Esophagus squamous epithelium (tissue), 4 donors: ENCODE measurements around the gene SMIM32.

Experiments
- POLR2A ChIP-seq, 4 donors: fragments of 450-650 bp; IDR thresholded peaks; one replicate each; pipeline ENCODE4 v1.6.1; 2017; ENCODE audit warnings: antibody characterized with exemption in 4 of 4, mild to moderate bottlenecking in 4 of 4, moderate library complexity in 3 of 4
- TF ChIP-seq, protein P1 (sequence below), 6 experiments: fragments of 450-650 bp in 4 of 6; fragments of 200-600 bp in 2 of 6; sonication (generic) in 2 of 6; IDR thresholded peaks; one replicate each; pipeline ENCODE4 v1.5.1; 2016 to 2019; ENCODE audit warnings: antibody characterized with exemption in 6 of 6, mild to moderate bottlenecking in 4 of 6, moderate library complexity in 4 of 6

DNA sequence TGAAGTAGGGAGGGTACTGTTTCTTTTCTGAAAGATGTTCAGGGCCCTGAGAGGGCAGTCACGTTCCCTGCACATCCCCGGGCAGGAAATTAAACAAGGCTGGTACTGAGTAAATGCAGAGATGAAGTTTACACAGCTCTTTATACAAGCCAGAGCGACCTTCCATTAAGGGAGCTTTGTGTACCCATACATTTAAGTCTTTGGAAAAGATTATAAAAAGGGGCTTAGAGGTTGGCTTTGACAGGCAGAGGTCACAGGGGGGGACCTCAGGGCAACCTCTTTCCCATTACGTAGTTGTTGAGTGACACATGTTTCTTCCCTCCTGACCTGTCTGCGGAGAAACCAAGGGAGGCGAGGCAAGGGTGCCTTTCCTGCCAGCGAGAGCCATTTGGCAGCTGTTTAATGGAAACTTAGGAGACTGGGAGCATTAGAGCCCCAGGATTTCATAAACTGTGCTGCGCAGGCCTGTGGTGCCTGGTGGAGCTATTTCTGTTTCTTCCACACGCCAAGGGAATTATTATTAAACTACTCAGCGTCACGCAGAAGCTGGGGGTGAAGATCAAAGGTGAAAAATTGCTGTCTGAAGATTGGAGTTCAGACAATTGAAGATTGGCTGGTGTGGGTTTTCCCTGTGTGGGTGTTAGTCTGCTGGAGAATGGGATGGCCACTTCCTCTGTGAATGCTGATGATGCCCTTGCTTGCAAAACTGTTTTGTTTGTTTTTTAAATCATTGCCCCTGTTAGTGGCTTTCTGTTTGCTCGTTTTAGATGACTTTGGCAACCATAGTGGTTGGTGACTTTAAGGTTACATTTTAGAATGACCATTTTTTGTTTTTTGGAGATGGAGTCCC is 3.2 kb upstream of the SMIM32 start:
- TF ChIP-seq, protein P1, sequence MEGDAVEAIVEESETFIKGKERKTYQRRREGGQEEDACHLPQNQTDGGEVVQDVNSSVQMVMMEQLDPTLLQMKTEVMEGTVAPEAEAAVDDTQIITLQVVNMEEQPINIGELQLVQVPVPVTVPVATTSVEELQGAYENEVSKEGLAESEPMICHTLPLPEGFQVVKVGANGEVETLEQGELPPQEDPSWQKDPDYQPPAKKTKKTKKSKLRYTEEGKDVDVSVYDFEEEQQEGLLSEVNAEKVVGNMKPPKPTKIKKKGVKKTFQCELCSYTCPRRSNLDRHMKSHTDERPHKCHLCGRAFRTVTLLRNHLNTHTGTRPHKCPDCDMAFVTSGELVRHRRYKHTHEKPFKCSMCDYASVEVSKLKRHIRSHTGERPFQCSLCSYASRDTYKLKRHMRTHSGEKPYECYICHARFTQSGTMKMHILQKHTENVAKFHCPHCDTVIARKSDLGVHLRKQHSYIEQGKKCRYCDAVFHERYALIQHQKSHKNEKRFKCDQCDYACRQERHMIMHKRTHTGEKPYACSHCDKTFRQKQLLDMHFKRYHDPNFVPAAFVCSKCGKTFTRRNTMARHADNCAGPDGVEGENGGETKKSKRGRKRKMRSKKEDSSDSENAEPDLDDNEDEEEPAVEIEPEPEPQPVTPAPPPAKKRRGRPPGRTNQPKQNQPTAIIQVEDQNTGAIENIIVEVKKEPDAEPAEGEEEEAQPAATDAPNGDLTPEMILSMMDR (IDR thresholded peaks at IDR 0.05): no peak
- TF ChIP-seq POLR2A (IDR thresholded peaks at IDR 0.05): no peak
